HCT116 (cell line): ENCODE measurements around the gene PPIH. TPM values are rescaled to one million over a fixed set of nuclear protein-coding genes. Genes with fewer than 3 reads are reported as not detected.

Experiments
- ATAC-seq: fragments of 200-7000 bp; cut with Tn5 transposase; 2 replicates; pipeline ENCODE4 v1.9.1; 2020; ENCODE audit warnings: mild to moderate bottlenecking, moderate library complexity
- BruUV-seq: library from RNA; stranded (reverse); fragments of 400-500 nt; replicated peaks from 2 replicates; lab custom pipeline; 2021; lab: Mats Ljungman, UMichigan
- CTCF ChIA-PET: fragments of 300-600 bp; sonication (Branson Sonifier 250); formaldehyde crosslinking; loops from one replicate; lab custom pipeline; 2021; ENCODE audit warnings: antibody characterized with exemption; lab: Charles Lee
- POLR2A ChIA-PET: fragments of 300-600, 350-600 bp; sonication (Branson Sonifier 250); formaldehyde crosslinking; loops from one replicate; lab custom pipeline; 2021; ENCODE audit warnings: antibody characterized with exemption; lab: Charles Lee
- RAD21 ChIA-PET, 2 experiments: fragments of 300-600 bp; sonication (Branson Sonifier 250); formaldehyde crosslinking; loops; one replicate each; lab custom pipeline; 2023; ENCODE audit warnings: low total read pairs in 2 of 2; ENCODE audit not compliant: uncharacterized antibody in 2 of 2, unreplicated experiment in 2 of 2, low non-redundant PET in 1 of 2; lab: Charles Lee
- DNase-seq: peaks from one replicate; pipeline ENCODE4 v3.0.0-alpha.2; 2010; ENCODE audit warnings: low read depth, low spot score
- H2AFZ ChIP-seq: fragments of 200-600 bp; shearing (Covaris generic), sonication (generic); 2 replicates; pipeline ENCODE4 v1.6.1; 2017; ENCODE audit warnings: low read depth, mixed run types, mixed read lengths, antibody characterized with exemption, low read length; ENCODE audit not compliant: poor library complexity, severe bottlenecking
- H3K27ac ChIP-seq: 2 replicates; pipeline ENCODE4 v1.5.1; 2012; ENCODE audit warnings: low read depth, low read length
- H3K27me3 ChIP-seq: fragments of 200-600 bp; sonication (generic); 2 replicates; pipeline ENCODE4 v1.6.1; 2016; ENCODE audit warnings: mixed run types, low read length, mixed read lengths; ENCODE audit not compliant: insufficient read depth
- H3K36me3 ChIP-seq, 2 experiments: fragments of 200-500 bp in 1 of 2; fragments of 200-600 bp in 1 of 2; sonication (Bioruptor generic) in 1 of 2; sonication (generic) in 1 of 2; 2 replicates each; pipeline versions ENCODE4 v1.5.1 to v1.6.1; 2014 to 2016; ENCODE audit warnings: low read length in 2 of 2, inconsistent platforms in 1 of 2, mixed read lengths in 1 of 2, mixed run types in 1 of 2; ENCODE audit not compliant: insufficient read depth in 2 of 2, control insufficient read depth in 1 of 2
- H3K4me1 ChIP-seq, 2 experiments: fragments of 200-600 bp in 1 of 2; sonication (generic) in 1 of 2; 2 replicates each; pipeline versions ENCODE4 v1.5.1 to v1.6.1; 2012 to 2017; ENCODE audit warnings: low read length in 2 of 2, inconsistent platforms in 1 of 2, mild to moderate bottlenecking in 1 of 2, mixed read lengths in 1 of 2, mixed run types in 1 of 2, moderate library complexity in 1 of 2; ENCODE audit not compliant: insufficient read depth in 2 of 2, control insufficient read depth in 1 of 2
- H3K4me2 ChIP-seq: fragments of 200-600 bp; sonication (generic); 2 replicates; pipeline ENCODE4 v1.6.1; 2017; ENCODE audit warnings: mixed run types, low read length, mixed read lengths
- H3K4me3 ChIP-seq, 2 experiments: fragments of 200-600 bp in 1 of 2; sonication (generic) in 1 of 2; replicated peaks in 1 of 2; 2 replicates each; pipeline ENCODE4 v1.5.1; 2011 to 2016; ENCODE audit warnings: low read length in 2 of 2, control low read depth in 1 of 2, low read depth in 1 of 2, mild to moderate bottlenecking in 1 of 2, mixed read lengths in 1 of 2, mixed run types in 1 of 2
- H3K79me2 ChIP-seq: fragments of 200-600 bp; sonication (generic); 2 replicates; pipeline ENCODE4 v1.6.1; 2017; ENCODE audit warnings: mild to moderate bottlenecking, mixed run types, low read length, moderate library complexity, mixed read lengths; ENCODE audit not compliant: insufficient read depth
- H3K9ac ChIP-seq: fragments of 200-600 bp; sonication (generic); 2 replicates; pipeline ENCODE4 v1.6.1; 2016; ENCODE audit warnings: low read length, mixed read lengths
- H3K9me2 ChIP-seq: fragments of 200-600 bp; sonication (generic), shearing (Covaris generic); 2 replicates; pipeline ENCODE4 v1.6.1; 2017; ENCODE audit warnings: mixed run types, mild to moderate bottlenecking, moderate library complexity; ENCODE audit not compliant: insufficient read depth
- H3K9me3 ChIP-seq, 2 experiments: fragments of 200-500 bp in 1 of 2; fragments of 200-600 bp in 1 of 2; sonication (Bioruptor generic) in 1 of 2; sonication (generic) in 1 of 2; 2 replicates each; pipeline ENCODE4 v1.6.1; 2014 to 2017; ENCODE audit warnings: low read length in 2 of 2, mixed read lengths in 2 of 2, inconsistent platforms in 1 of 2, low read depth in 1 of 2, mild to moderate bottlenecking in 1 of 2, mixed run types in 1 of 2, moderate library complexity in 1 of 2; ENCODE audit not compliant: control insufficient read depth in 1 of 2, insufficient read depth in 1 of 2
- H4K20me1 ChIP-seq: fragments of 200-600 bp; sonication (generic), shearing (Covaris generic); 2 replicates; pipeline ENCODE4 v1.6.1; 2017; ENCODE audit warnings: mixed run types, mild to moderate bottlenecking, moderate library complexity; ENCODE audit not compliant: insufficient read depth
- CBX3 ChIP-seq: IDR thresholded peaks from 2 replicates; pipeline ENCODE4 v1.6.1; 2012; ENCODE audit warnings: low read depth
- CEBPB ChIP-seq: IDR thresholded peaks from 2 replicates; pipeline ENCODE4 v1.6.1; 2012; ENCODE audit warnings: low read depth
- CTCF ChIP-seq, 3 experiments: fragments of 200-600 bp in 1 of 3; sonication (generic) in 1 of 3; IDR thresholded peaks in 2 of 3; conservative IDR thresholded peaks in 1 of 3; 2 replicates each; pipeline ENCODE4 v1.5.1; 2012 to 2017; ENCODE audit warnings: low read depth in 2 of 3, low read length in 2 of 3, antibody characterized with exemption in 1 of 3, borderline replicate concordance in 1 of 3, control low read depth in 1 of 3, mild to moderate bottlenecking in 1 of 3, mixed read lengths in 1 of 3, mixed run types in 1 of 3, moderate library complexity in 1 of 3; ENCODE audit not compliant: insufficient read depth in 1 of 3
- EGR1 ChIP-seq: IDR thresholded peaks from 2 replicates; pipeline ENCODE4 v1.6.1; 2012; ENCODE audit warnings: low read depth
- ELF1 ChIP-seq: IDR thresholded peaks from 2 replicates; pipeline ENCODE4 v1.6.1; 2012; ENCODE audit warnings: low read depth, borderline replicate concordance
- EZH2 ChIP-seq: fragments of 200-600 bp; sonication (generic); IDR thresholded peaks from 2 replicates; pipeline ENCODE4 v1.6.1; 2017; ENCODE audit warnings: antibody characterized with exemption, mixed run types
- EZH2phosphoT487 ChIP-seq: fragments of 200-600 bp; IDR thresholded peaks from 2 replicates; pipeline ENCODE4 v1.6.1; 2018; ENCODE audit warnings: antibody characterized with exemption, borderline replicate concordance
- FOSL1 ChIP-seq: IDR thresholded peaks from 2 replicates; pipeline ENCODE4 v1.6.1; 2012; ENCODE audit warnings: low read depth
- JUND ChIP-seq: IDR thresholded peaks from 2 replicates; pipeline ENCODE4 v1.6.1; 2012
- POLR2A ChIP-seq: IDR thresholded peaks from 2 replicates; pipeline ENCODE4 v1.7.0; 2011; ENCODE audit warnings: borderline replicate concordance; ENCODE audit not compliant: insufficient read depth, insufficient read length; ENCODE audit errors: extremely low read depth
- SIN3A ChIP-seq: IDR thresholded peaks from 2 replicates; pipeline ENCODE4 v1.6.1; 2012; ENCODE audit warnings: low read depth
- SP1 ChIP-seq: IDR thresholded peaks from 2 replicates; pipeline ENCODE4 v1.6.1; 2012; ENCODE audit warnings: low read depth
- TCF7L2 ChIP-seq: IDR thresholded peaks from 2 replicates; pipeline ENCODE4 v1.7.0; 2011; ENCODE audit warnings: borderline replicate concordance, inconsistent platforms; ENCODE audit not compliant: insufficient read depth, insufficient read length; ENCODE audit errors: extremely low read depth
- YY1 ChIP-seq: IDR thresholded peaks from 2 replicates; pipeline ENCODE4 v1.6.1; 2011; ENCODE audit warnings: low read length, low read depth, moderate library complexity, mild to moderate bottlenecking; ENCODE audit not compliant: insufficient replicate concordance; ENCODE audit errors: extremely low read depth
- ZBTB33 ChIP-seq: IDR thresholded peaks from 2 replicates; pipeline ENCODE4 v1.6.1; 2011; ENCODE audit warnings: mild to moderate bottlenecking, low read length, moderate library complexity; ENCODE audit not compliant: insufficient replicate concordance; ENCODE audit errors: extremely low read depth
- ZNF274 ChIP-seq: fragments of 200-500 bp; sonication (Bioruptor generic); IDR thresholded peaks from 2 replicates; pipeline ENCODE4 v1.6.1; 2014; ENCODE audit warnings: mild to moderate bottlenecking, low read depth, low read length, inconsistent platforms
- intact Hi-C: fragments of 100-400 bp; cut with micrococcal nuclease; formaldehyde crosslinking; loops from 2 replicates; pipeline ENCODE4 v1.10.0; 2022
- total RNA-seq: library from RNA; stranded (reverse); gene quantifications from one replicate; pipeline ENCODE4 v1.2.1, GENCODE V29; 2021; ENCODE audit not compliant: unreplicated experiment
- TF ChIP-seq, protein P1 (sequence below): IDR thresholded peaks from 2 replicates; pipeline ENCODE4 v1.6.1; 2012; ENCODE audit warnings: low read depth

PPIH gene
- total RNA-seq, 1 experiment from 2014 or later, result 100 TPM

DNA sequence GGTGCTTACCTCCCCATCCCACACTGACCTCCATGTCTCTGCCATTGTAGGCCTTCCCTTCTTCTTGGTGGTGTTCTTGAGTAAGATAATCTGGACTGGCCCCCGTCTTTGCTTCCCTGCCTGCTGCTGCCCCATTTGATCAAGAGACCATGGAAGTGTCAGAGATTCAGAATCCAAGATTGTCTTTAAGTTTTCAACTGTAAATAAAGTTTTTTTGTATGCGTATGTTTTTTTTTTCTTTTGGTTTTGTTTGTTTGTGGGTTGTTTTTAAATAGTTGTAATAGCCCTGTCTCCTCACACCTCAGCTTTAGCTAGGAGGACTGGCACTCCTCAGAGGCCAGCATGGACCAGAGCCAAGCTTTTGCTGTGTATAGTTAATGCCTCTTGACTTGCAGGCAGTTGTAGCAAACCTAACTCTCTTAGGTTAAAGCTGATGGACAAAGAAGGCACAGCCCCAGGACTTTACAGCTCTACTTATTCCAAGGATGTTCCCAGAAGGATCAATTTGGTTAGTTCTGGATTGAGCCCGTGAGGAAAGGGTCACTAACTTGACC lies 18.4 kb downstream of the PPIH start:
- Histone ChIP-seq H3K9me2 (no peaks in the 10 kb centered on the region), H3K27me3 (no peaks in the 10 kb centered on the region), H3K9me3 (no peaks in the 10 kb centered on the region), H2AFZ (no peak overlapping the region), H4K20me1 (no peaks in the 10 kb centered on the region), H3K4me3 (no peak overlapping the region), H3K4me1 (peaks cover 3 to 12% of the 10 kb centered on the region in 2 experiments; a peak in 3 of 4 replicates), H3K9ac (no peak overlapping the region), H3K4me2 (no peak overlapping the region), H3K27ac (no peak overlapping the region), H3K36me3 (peaks cover 15 to 35% of the 10 kb centered on the region in 2 experiments; a peak in 3 of 4 replicates), H3K79me2 (peaks cover 15% of the 10 kb centered on the region)
- TF ChIP-seq, protein P1, sequence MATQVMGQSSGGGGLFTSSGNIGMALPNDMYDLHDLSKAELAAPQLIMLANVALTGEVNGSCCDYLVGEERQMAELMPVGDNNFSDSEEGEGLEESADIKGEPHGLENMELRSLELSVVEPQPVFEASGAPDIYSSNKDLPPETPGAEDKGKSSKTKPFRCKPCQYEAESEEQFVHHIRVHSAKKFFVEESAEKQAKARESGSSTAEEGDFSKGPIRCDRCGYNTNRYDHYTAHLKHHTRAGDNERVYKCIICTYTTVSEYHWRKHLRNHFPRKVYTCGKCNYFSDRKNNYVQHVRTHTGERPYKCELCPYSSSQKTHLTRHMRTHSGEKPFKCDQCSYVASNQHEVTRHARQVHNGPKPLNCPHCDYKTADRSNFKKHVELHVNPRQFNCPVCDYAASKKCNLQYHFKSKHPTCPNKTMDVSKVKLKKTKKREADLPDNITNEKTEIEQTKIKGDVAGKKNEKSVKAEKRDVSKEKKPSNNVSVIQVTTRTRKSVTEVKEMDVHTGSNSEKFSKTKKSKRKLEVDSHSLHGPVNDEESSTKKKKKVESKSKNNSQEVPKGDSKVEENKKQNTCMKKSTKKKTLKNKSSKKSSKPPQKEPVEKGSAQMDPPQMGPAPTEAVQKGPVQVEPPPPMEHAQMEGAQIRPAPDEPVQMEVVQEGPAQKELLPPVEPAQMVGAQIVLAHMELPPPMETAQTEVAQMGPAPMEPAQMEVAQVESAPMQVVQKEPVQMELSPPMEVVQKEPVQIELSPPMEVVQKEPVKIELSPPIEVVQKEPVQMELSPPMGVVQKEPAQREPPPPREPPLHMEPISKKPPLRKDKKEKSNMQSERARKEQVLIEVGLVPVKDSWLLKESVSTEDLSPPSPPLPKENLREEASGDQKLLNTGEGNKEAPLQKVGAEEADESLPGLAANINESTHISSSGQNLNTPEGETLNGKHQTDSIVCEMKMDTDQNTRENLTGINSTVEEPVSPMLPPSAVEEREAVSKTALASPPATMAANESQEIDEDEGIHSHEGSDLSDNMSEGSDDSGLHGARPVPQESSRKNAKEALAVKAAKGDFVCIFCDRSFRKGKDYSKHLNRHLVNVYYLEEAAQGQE, result no peak
- TF ChIP-seq YY1, result no peak
- no peak for TF ChIP-seq TCF7L2
- TF ChIP-seq EGR1, result no peak
- no peak for TF ChIP-seq SP1
- no peak for TF ChIP-seq CEBPB
- TF ChIP-seq FOSL1, result no peak
- TF ChIP-seq JUND, result no peak
- no peak for TF ChIP-seq CBX3
- no peak for TF ChIP-seq SIN3A
- no peak for TF ChIP-seq ZNF274
- TF ChIP-seq ELF1, result no peak
- no peak for TF ChIP-seq ZBTB33
- TF ChIP-seq CTCF (IDR thresholded peaks at IDR 0.05 in 2 of 3, conservative IDR thresholded peaks at IDR 0.05 in 1 of 3; ENCODE audit: borderline replicate concordance in 1 of 3, insufficient read depth in 1 of 3, low read depth in 2 of 3, low read length in 2 of 3), result no peak
- TF ChIP-seq POLR2A, result no peak
- no peak for TF ChIP-seq EZH2phosphoT487
- TF ChIP-seq EZH2, result no peak
- no TSS peak for BruUV-seq
- ATAC-seq, result no peak
- intact Hi-C loops, result no loop called here
- ChIA-PET CTCF (no interaction called here), POLR2A (no interaction called here), RAD21 (no interaction called here)
- DNase-seq, result no peak
